Activated gamma-delta T cell treated with Interleukin-2 at 50 U/mL for 16 hours (primary cell): ENCODE results near the gene LHFPL3.
"Not testable (repeated sequence)": the region's sequence is repeated elsewhere in the genome, so short reads cannot be mapped to it uniquely, and the experiment has no call there.

Experiments used
- DNase-seq: peaks from one replicate; pipeline ENCODE4 v3.0.0-alpha.2; 2020

Gene LHFPL3

GRCh38 chr7:104906032-104906431 lies 577.6 kb downstream of the LHFPL3 start:
- DNase-seq: no peak

GRCh38 chr7:104906556-104906955 lies 578.2 kb downstream of the LHFPL3 start:
- DNase-seq: no peak

DNA sequence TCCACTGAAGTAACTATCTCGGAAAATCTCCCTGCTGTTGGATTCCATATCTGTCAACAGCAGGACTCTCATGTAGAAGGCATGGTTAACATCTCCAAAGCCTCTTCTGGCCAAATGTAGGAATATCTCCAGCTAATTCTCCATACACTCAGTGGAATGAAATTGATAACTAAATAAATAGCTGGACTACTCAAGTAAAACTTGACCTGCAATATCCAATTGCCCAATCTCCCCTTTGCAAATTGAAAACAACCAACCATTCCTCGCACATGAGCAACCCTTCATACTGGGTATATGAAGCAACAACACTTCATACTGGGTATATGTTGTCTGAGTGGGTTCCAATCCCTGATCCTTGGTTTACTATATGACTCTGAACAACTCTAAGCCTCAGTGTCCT lies 580.2 kb downstream of the LHFPL3 start:
- DNase-seq: no peak

DNA sequence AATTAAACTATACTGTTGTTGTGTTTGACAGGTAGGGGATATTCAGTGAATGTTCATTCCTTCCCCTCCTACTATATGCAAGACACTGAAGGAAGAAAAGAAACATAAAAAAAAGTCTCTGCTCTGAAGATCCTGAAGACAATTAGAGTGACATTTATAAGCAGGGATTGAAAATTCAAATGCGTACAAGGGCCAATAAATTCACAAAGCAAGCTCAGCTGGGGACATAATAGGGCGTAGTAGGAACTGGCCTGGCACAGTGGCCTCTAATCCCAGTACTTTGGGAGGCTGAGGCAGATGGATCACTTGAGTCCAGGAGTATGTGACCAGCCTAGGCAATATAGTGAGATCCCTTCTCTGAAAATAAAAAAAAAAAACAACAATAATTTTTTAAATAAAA lies 580.7 kb downstream of the LHFPL3 start:
- DNase-seq: no peak

DNA sequence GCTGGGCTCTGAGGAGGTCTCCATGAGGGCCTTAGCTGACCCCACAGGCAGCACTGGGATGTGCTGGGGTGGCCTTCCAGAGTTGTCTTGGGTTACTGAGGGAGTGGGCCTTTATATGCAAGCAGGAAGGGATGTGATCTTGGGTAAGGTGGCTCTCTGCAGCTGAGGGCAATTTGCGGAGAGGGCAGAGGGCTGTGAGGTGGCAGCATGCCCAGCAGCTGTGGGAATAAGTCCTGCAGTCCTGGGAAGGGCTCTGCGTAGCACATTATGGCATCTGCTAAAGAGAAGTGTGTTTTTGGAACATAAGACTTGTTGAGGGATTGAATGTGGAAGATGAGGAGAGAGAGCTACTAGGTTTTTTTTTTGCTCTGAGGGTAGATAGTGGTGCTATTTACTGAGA lies 586.0 kb downstream of the LHFPL3 start:
- no peak for DNase-seq

DNA sequence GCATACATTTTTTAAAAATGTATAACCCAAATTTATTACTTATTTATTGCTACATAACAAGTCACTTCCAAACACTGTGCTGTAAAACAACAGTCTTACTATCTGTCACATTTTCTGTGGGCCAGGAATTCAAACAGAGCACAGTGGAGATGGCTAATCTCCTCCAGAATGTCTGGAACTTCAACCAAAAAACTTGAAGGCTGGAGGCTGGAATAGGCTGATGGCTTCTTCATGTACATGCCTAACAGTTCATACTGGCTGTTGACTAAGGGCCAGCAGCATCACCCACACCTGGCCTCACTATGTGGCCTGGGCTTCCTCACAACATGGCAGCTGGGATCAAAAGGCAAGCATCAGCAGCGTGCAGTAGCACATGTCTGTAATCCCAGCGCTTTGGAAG lies 593.2 kb downstream of the LHFPL3 start:
- no peak for DNase-seq

DNA sequence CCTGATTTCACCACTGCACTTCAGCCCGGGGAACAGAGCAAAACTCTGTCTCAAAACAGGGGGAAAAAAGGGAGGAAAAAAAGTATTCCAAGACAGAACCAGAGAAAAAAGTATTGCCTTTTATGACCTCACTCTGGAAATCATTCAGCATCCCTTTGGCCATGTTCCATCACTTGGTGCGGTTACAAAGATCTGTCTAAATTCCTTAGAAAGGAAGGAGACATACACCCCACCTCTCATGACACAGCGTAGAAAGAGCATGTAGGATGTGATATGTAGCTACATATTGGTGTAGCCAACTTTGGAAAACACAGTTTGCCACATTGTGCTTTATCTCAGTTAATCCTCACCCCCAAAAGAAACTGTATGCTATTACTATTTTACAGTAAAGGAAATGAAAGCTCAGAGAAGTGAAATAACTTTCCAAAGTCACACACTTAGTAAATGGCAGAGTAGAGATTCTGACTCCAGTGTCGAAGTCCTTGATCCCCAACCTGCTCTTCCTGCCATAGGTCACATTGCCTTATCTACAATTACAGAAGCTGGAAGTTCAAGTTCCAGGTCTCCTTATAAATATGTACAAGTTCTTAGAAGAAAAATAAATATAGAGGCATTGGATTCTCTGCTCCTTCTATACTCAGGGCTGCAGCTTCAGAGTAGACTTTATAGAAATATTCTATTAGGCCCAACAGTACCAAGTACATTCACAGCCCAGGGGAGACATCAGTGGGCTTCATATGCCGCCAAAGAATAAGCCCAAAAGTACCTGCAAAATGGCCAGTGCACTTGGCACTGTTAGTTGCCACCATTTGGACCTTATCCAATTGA lies 594.0 kb downstream of the LHFPL3 start:
- DNase-seq: no peak

GRCh38 chr7:104923010-104923421 lies 594.6 kb downstream of the LHFPL3 start:
- peak; percentile 70 for DNase-seq

DNA sequence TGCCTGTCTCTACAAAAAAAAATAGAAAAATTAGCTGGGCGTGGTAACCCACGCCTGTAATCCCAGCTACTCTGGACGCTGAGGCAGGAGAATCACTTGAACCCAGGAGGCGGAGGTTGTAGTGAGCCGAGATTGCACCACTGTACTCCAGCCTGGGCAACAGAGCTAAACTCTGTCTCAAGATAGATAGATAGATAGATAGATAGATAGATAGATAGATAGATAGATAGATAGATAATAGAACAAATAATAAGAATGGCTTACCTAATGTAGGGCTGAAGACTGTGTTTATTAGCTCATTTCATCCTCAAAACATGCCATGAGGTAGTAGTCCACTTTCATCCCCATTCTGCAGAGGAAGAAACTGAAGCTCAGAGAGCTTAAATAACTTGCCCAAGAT lies 597.8 kb downstream of the LHFPL3 start:
- DNase-seq: not testable (repeated sequence)

GRCh38 chr7:104926601-104927041 lies 598.2 kb downstream of the LHFPL3 start:
- DNase-seq: no peak

DNA sequence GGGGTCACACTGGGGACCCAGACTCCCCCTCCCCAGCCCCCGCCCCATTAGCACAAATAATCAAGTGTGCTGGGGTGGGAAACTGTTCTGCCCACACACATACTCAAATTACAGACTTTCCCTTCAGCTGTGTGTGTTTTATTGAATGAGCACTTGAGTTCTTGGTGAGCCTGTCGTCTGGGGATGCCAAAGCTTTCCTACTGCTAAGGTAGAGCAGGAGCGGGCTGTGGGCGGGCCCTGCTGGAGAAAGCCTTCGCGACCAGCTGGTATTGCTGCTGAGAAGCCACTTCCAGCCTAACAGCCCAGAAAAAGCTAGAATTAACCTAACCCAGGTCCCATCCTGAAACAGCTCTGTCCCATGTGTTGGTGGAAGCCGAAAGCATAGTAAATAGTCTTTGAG lies 598.7 kb downstream of the LHFPL3 start:
- DNase-seq: no peak

GRCh38 chr7:104928721-104929400 lies 600.5 kb downstream of the LHFPL3 start:
- no peak for DNase-seq

DNA sequence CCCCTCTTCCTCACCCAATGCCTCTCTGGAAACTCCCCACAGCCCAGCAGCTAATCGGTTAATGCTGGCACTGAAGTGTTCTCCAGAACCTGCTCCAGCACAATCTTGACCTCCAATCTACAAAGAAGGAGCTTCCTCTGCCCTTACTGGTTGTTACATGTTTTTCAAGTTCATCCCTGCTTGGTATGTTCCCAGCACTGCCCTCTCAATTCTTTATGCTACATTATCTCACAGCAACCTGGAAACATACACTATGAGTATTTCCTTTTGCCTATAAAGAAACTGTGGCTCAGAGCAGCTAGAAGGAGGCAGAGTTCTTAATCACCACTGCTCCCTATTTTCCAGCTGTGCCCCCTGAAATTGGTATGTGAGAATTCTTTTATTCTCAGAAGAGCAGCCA lies 601.5 kb downstream of the LHFPL3 start:
- no peak for DNase-seq

- DNase-seq: no peak
Measured at GRCh38 chr7:104931181-104931781, 602.9 kb downstream of the LHFPL3 start.

DNA sequence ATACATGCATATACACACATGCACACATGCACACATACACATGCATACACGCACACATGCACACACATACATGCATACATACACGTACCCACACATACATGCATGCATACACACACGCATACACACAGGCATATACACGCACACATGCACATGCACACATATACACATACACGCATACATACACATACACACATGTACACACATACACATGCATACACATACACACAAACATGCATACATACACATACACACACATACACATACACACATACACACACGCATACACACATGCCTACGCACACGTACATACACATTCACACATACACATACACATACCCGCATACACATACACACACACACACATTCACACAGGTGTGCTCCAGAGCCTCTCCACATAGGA lies 604.6 kb downstream of the LHFPL3 start:
- DNase-seq: no peak

DNA sequence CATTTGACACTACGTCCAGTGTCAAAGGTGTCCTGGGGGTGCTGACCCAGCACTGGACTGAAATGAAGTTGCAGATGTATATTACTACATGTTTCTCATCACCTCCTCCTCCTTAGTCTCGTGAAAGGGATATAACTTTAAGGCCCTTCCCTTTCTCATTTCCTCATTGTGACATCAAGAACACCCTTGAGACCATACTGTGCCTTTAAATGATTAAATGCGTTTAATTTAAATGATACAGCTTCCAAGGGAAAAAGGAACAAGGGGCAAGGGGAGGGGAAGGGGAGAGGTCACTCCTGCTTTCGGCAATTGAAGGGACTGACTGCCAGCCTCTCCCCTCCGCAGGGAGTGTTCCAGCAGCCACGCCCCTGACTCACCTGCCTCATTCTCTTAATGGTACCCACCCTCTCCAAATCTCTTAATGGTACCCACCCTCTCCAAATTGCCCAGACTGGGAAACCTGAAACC lies 605.2 kb downstream of the LHFPL3 start:
- DNase-seq: no peak

GRCh38 chr7:104934665-104935064 lies 606.3 kb downstream of the LHFPL3 start:
- no peak for DNase-seq

- no peak for DNase-seq
Measured at GRCh38 chr7:104935276-104935675, 606.9 kb downstream of the LHFPL3 start.

GRCh38 chr7:104936546-104936945 lies 608.1 kb downstream of the LHFPL3 start:
- DNase-seq: no peak

- DNase-seq: not testable (repeated sequence)
Measured at GRCh38 chr7:104937489-104937888, 609.1 kb downstream of the LHFPL3 start.

DNA sequence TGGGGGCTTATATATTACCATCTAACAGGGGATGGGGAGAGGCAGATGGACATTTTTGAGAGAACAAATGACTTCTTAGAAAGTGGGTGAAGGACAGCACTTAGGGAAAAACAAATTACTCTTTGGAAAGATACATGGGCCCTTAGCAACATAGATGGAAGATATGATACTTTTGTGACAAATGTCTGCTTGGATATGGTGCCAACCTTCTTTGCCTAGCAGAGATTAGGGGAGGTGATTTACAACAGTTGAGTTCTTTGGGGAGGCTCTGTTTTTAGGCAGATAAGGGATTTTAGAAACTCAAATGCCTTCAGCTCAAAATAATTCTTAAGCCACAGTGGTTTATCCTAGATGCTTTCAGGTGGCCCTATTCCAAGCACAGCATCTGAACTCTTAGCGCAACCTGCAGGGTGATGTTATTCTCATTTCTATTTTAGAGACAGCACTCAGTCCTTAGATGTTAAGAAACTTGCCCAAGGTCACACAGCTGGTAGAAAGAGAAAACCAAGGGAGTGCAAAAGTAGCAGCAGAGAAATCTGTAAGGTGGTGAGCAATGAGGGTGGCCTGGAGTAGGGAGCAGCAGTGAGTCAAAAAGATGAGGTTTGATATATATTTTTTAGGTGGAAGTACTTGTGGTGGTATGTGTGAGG lies 610.5 kb downstream of the LHFPL3 start:
- no peak for DNase-seq

GRCh38 chr7:104940023-104940710 lies 611.8 kb downstream of the LHFPL3 start:
- no peak for DNase-seq
